ENCODE data around the gene DDI1. TPM values are rescaled to one million over a fixed set of nuclear protein-coding genes. Genes with fewer than 3 reads are reported as not detected.
"Not testable (repeated sequence)": the region's sequence is repeated elsewhere in the genome, so short reads cannot be mapped to it uniquely, and the experiment has no call there.

The DDI1 gene
- polyA plus RNA-seq, 2 donors, result not detected

DNA sequence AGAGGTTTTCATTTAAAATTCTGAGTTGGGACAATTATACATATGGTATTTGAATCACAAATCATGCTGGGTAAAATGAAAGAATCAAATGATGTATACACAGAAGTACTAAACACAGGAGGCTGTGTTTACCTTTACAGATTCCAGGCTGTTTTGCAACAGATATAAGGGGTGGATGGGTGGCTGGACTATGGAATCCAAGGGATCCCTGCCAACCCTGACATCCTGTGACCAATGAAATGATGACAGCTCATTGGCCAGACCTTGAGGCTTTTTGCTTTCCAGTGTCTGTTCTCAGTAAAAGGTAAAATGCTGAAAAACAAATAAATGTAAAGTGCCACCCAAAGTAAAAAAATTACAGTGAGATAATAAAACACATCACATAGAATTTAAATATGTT, 3.3 kb upstream of the DDI1 start:
- Histone ChIP-seq H3K4me3 (ENCODE audit: low read depth in 1 of 2, low read length in 2 of 2) (no peak overlapping the region), H3K9me3 (ENCODE audit: control insufficient read depth in 2 of 2, insufficient read depth in 1 of 2, low read depth in 1 of 2, low read length in 1 of 2) (peaks cover 5 to 6% of the 10 kb centered on the region in 2 donors), H3K36me3 (ENCODE audit: control insufficient read depth in 2 of 2, insufficient read depth in 2 of 2, low read length in 1 of 2) (no peaks in the 10 kb centered on the region), H3K4me1 (ENCODE audit: control insufficient read depth in 2 of 2, insufficient read depth in 2 of 2, low read length in 1 of 2) (no peaks in the 10 kb centered on the region), H3K27me3 (ENCODE audit: control insufficient read depth in 1 of 2, insufficient read depth in 2 of 2, low read length in 2 of 2) (no peaks in the 10 kb centered on the region), H3K27ac (ENCODE audit: low read depth in 2 of 2, low read length in 1 of 2) (no peak overlapping the region)

- Histone ChIP-seq H3K36me3 (ENCODE audit: control insufficient read depth in 2 of 2, insufficient read depth in 2 of 2, low read length in 1 of 2) (no peaks in the 10 kb centered on the region), H3K9me3 (ENCODE audit: control insufficient read depth in 2 of 2, insufficient read depth in 1 of 2, low read depth in 1 of 2, low read length in 1 of 2) (peaks cover 5 to 6% of the 10 kb centered on the region in 2 donors), H3K27ac (ENCODE audit: low read depth in 2 of 2, low read length in 1 of 2) (no peak overlapping the region), H3K4me3 (ENCODE audit: low read depth in 1 of 2, low read length in 2 of 2) (no peak overlapping the region), H3K27me3 (ENCODE audit: control insufficient read depth in 1 of 2, insufficient read depth in 2 of 2, low read length in 2 of 2) (no peaks in the 10 kb centered on the region), H3K4me1 (ENCODE audit: control insufficient read depth in 2 of 2, insufficient read depth in 2 of 2, low read length in 1 of 2) (no peaks in the 10 kb centered on the region)
- 72 to 86% methylated on average over 1 of the region's 1 CpG for WGBS, 2 donors
Observed at GRCh38 chr11:104033561-104033960, 2.9 kb upstream of the DDI1 start.

GRCh38 chr11:104036995-104037394, 555 bp downstream of the DDI1 start:
- Histone ChIP-seq H3K36me3 (ENCODE audit: control insufficient read depth in 2 of 2, insufficient read depth in 2 of 2, low read length in 1 of 2) (no peaks in the 10 kb centered on the region), H3K9me3 (ENCODE audit: control insufficient read depth in 2 of 2, insufficient read depth in 1 of 2, low read depth in 1 of 2, low read length in 1 of 2) (peaks cover 5 to 6% of the 10 kb centered on the region in 2 donors), H3K4me1 (ENCODE audit: control insufficient read depth in 2 of 2, insufficient read depth in 2 of 2, low read length in 1 of 2) (no peaks in the 10 kb centered on the region), H3K27ac (ENCODE audit: low read depth in 2 of 2, low read length in 1 of 2) (no peak overlapping the region), H3K27me3 (ENCODE audit: control insufficient read depth in 1 of 2, insufficient read depth in 2 of 2, low read length in 2 of 2) (no peaks in the 10 kb centered on the region), H3K4me3 (ENCODE audit: low read depth in 1 of 2, low read length in 2 of 2) (no peak overlapping the region)
- 95 to 97% methylated on average over 21 of the region's 21 CpGs for WGBS, 2 donors

- 82 to 86% methylated on average over 2 of the region's 2 CpGs for WGBS, 2 donors
Observed at GRCh38 chr11:104041792-104042191, 5.4 kb downstream of the DDI1 start.

GRCh38 chr11:104043142-104043541, 6.7 kb downstream of the DDI1 start:
- 70 to 72% methylated on average over 4 of the region's 4 CpGs for WGBS, 2 donors
- no peaks in the 10 kb centered on the region for H3K9me3 ChIP-seq (ENCODE audit: control insufficient read depth in 2 of 2, insufficient read depth in 1 of 2, low read depth in 1 of 2, low read length in 1 of 2)
- no peaks in the 10 kb centered on the region for H3K36me3 ChIP-seq (ENCODE audit: control insufficient read depth in 2 of 2, insufficient read depth in 2 of 2, low read length in 1 of 2)
- H3K4me1 ChIP-seq (ENCODE audit: control insufficient read depth in 2 of 2, insufficient read depth in 2 of 2, low read length in 1 of 2), result no peaks in the 10 kb centered on the region
- H3K4me3 ChIP-seq (ENCODE audit: low read depth in 1 of 2, low read length in 2 of 2), result no peak overlapping the region
- H3K27ac ChIP-seq (ENCODE audit: low read depth in 2 of 2, low read length in 1 of 2), result no peak overlapping the region
- H3K27me3 ChIP-seq (ENCODE audit: control insufficient read depth in 1 of 2, insufficient read depth in 2 of 2, low read length in 2 of 2), result peaks cover 0 to 3% of the 10 kb centered on the region in 2 donors

More at GRCh38 chr11:104041792-104042191, 5.4 kb downstream of the DDI1 start:
- Histone ChIP-seq H3K27me3 (ENCODE audit: control insufficient read depth in 1 of 2, insufficient read depth in 2 of 2, low read length in 2 of 2) (peaks cover 0 to 3% of the 10 kb centered on the region in 2 donors), H3K4me3 (ENCODE audit: low read depth in 1 of 2, low read length in 2 of 2) (no peak overlapping the region), H3K4me1 (ENCODE audit: control insufficient read depth in 2 of 2, insufficient read depth in 2 of 2, low read length in 1 of 2) (no peaks in the 10 kb centered on the region), H3K27ac (ENCODE audit: low read depth in 2 of 2, low read length in 1 of 2) (no peak overlapping the region), H3K36me3 (ENCODE audit: control insufficient read depth in 2 of 2, insufficient read depth in 2 of 2, low read length in 1 of 2) (no peaks in the 10 kb centered on the region), H3K9me3 (ENCODE audit: control insufficient read depth in 2 of 2, insufficient read depth in 1 of 2, low read depth in 1 of 2, low read length in 1 of 2) (peaks cover under 1 to 3% of the 10 kb centered on the region in 2 donors)

DNA sequence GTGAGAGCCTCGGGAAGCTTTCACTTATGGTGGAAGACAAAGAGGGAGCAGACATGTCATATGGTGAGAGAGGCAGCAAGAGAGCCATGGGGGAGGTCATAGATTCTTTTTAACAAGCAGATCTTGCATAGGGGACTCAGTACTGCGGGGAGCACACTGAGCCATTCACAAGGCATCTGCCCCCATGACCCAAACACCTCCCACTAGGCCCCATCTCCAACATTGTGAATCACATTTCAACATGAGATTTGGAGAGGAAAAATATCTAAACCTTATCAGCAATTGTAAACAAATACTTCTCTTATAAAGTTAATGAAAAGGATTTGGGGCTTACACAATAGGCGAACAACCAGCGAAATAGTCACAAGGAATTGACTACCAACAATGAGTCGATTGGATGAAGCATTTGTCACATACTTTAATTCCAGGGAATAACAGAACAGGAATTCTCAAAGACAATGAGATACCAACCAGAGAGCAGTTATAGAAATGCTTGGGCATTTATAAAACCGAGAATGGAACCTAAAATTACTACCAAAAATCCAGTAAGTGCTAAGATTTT, 7.3 kb downstream of the DDI1 start:
- Histone ChIP-seq H3K9me3 (ENCODE audit: control insufficient read depth in 2 of 2, insufficient read depth in 1 of 2, low read depth in 1 of 2, low read length in 1 of 2) (no peaks in the 10 kb centered on the region), H3K4me3 (ENCODE audit: low read depth in 1 of 2, low read length in 2 of 2) (no peak overlapping the region), H3K27me3 (ENCODE audit: control insufficient read depth in 1 of 2, insufficient read depth in 2 of 2, low read length in 2 of 2) (peaks cover 0 to 3% of the 10 kb centered on the region in 2 donors), H3K27ac (ENCODE audit: low read depth in 2 of 2, low read length in 1 of 2) (no peak overlapping the region), H3K36me3 (ENCODE audit: control insufficient read depth in 2 of 2, insufficient read depth in 2 of 2, low read length in 1 of 2) (no peaks in the 10 kb centered on the region), H3K4me1 (ENCODE audit: control insufficient read depth in 2 of 2, insufficient read depth in 2 of 2, low read length in 1 of 2) (no peaks in the 10 kb centered on the region)
- WGBS, 2 donors, result 85 to 87% methylated on average over 6 of the region's 6 CpGs

- Histone ChIP-seq H3K27ac (ENCODE audit: low read depth in 2 of 2, low read length in 1 of 2) (no peak overlapping the region), H3K9me3 (ENCODE audit: control insufficient read depth in 2 of 2, insufficient read depth in 1 of 2, low read depth in 1 of 2, low read length in 1 of 2) (no peaks in the 10 kb centered on the region), H3K4me3 (ENCODE audit: low read depth in 1 of 2, low read length in 2 of 2) (no peak overlapping the region), H3K4me1 (ENCODE audit: control insufficient read depth in 2 of 2, insufficient read depth in 2 of 2, low read length in 1 of 2) (no peaks in the 10 kb centered on the region), H3K36me3 (ENCODE audit: control insufficient read depth in 2 of 2, insufficient read depth in 2 of 2, low read length in 1 of 2) (no peaks in the 10 kb centered on the region), H3K27me3 (ENCODE audit: control insufficient read depth in 1 of 2, insufficient read depth in 2 of 2, low read length in 2 of 2) (peaks cover 0 to 3% of the 10 kb centered on the region in 2 donors)
- 95 to 96% methylated on average over 2 of the region's 2 CpGs for WGBS, 2 donors
Observed at GRCh38 chr11:104046331-104046730, 9.9 kb downstream of the DDI1 start.

DNA sequence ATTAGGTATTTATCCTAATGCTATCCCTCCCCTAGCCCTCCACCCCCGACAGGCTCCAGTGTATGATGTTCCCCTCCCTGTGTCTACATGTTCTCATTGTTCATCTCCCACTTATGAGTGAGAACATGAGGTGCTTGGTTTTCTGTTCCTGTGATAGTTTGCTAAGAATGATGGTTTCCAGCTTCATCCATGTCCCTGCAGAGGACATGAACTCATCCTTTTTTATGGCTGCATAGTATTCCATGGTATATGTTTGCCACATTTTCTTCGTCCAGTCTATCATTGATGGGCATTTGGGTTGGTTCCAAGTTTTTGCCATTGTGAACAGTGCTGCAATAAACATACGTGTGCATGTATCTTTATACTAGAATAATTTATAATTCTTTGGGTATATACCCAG, 10.4 kb downstream of the DDI1 start:
- not testable (repeated sequence) for H3K27ac ChIP-seq (ENCODE audit: low read depth in 2 of 2, low read length in 1 of 2); H3K4me1 ChIP-seq (ENCODE audit: control insufficient read depth in 2 of 2, insufficient read depth in 2 of 2, low read length in 1 of 2); H3K4me3 ChIP-seq (ENCODE audit: low read depth in 1 of 2, low read length in 2 of 2); H3K36me3 ChIP-seq (ENCODE audit: control insufficient read depth in 2 of 2, insufficient read depth in 2 of 2, low read length in 1 of 2); H3K9me3 ChIP-seq (ENCODE audit: control insufficient read depth in 2 of 2, insufficient read depth in 1 of 2, low read depth in 1 of 2, low read length in 1 of 2); H3K27me3 ChIP-seq (ENCODE audit: control insufficient read depth in 1 of 2, insufficient read depth in 2 of 2, low read length in 2 of 2)
- WGBS, 2 donors, result 92 to 94% methylated on average over 3 of the region's 3 CpGs

DNA sequence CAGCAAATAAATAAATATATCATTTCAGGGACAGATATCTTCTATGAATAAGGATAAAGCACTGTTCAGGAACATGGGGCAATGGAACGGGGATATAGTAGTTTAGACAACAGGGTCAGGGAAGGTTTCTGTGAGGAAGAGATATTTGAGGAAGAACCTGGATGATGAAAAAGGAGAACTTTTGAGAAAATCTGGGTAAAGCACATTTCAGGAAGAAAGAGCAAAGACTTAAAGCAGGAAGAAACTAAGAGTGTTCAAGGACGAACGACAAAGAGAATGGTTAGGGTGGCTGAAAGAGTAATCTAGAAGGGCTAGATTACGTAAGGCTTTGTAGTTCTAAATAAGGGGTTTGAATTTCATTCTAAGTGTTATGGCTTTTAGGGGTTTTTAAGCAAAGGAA, 12.7 kb downstream of the DDI1 start:
- H3K4me1 ChIP-seq (ENCODE audit: control insufficient read depth in 2 of 2, insufficient read depth in 2 of 2, low read length in 1 of 2), result no peaks in the 10 kb centered on the region
- H3K27ac ChIP-seq (ENCODE audit: low read depth in 2 of 2, low read length in 1 of 2), result no peak overlapping the region
- WGBS, 2 donors, result 84 to 90% methylated on average over 4 of the region's 4 CpGs
- no peaks in the 10 kb centered on the region for H3K36me3 ChIP-seq (ENCODE audit: control insufficient read depth in 2 of 2, insufficient read depth in 2 of 2, low read length in 1 of 2)
- H3K27me3 ChIP-seq (ENCODE audit: control insufficient read depth in 1 of 2, insufficient read depth in 2 of 2, low read length in 2 of 2), result no peaks in the 10 kb centered on the region
- H3K9me3 ChIP-seq (ENCODE audit: control insufficient read depth in 2 of 2, insufficient read depth in 1 of 2, low read depth in 1 of 2, low read length in 1 of 2), result no peaks in the 10 kb centered on the region
- no peak overlapping the region for H3K4me3 ChIP-seq (ENCODE audit: low read depth in 1 of 2, low read length in 2 of 2)

DNA sequence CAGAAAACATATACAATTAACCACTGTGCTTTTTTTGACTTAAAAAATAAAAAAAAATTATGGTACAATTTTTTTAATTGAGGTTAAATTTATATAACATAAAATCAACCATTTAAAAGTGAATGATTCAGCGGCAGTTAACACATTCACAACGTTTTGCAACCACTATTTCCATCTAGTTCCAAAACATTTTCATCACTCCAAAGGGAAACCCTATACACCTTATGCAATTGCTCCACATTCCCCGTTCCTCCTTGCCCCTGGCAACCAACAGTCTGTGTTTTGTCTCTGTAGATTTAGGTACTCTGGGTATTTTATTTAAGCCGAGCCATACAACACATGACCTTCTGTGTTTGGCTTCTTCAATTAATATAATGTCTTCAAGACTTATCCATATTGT, 15.3 kb downstream of the DDI1 start:
- H3K27me3 ChIP-seq (ENCODE audit: control insufficient read depth in 1 of 2, insufficient read depth in 2 of 2, low read length in 2 of 2), result no peaks in the 10 kb centered on the region
- WGBS, 2 donors, result 80 to 81% methylated on average over 4 of the region's 4 CpGs
- no peak overlapping the region for H3K4me3 ChIP-seq (ENCODE audit: low read depth in 1 of 2, low read length in 2 of 2)
- no peaks in the 10 kb centered on the region for H3K36me3 ChIP-seq (ENCODE audit: control insufficient read depth in 2 of 2, insufficient read depth in 2 of 2, low read length in 1 of 2)
- no peak overlapping the region for H3K27ac ChIP-seq (ENCODE audit: low read depth in 2 of 2, low read length in 1 of 2)
- H3K9me3 ChIP-seq (ENCODE audit: control insufficient read depth in 2 of 2, insufficient read depth in 1 of 2, low read depth in 1 of 2, low read length in 1 of 2), result no peaks in the 10 kb centered on the region
- no peaks in the 10 kb centered on the region for H3K4me1 ChIP-seq (ENCODE audit: control insufficient read depth in 2 of 2, insufficient read depth in 2 of 2, low read length in 1 of 2)

All from esophagus (tissue), 2 donors.